LNCaP clone FGC (cell line): Measurements from ENCODE around the gene DPH2.
A peak's percentile ranks its signal among the peaks of the same experiment; 100 is the strongest.

Experiments used
- DNase-seq: peaks from one replicate; pipeline ENCODE4 v3.0.0-alpha.2; 2011; ENCODE audit warnings: low read depth
- H3K4me3 ChIP-seq: 2 replicates; pipeline ENCODE4 v1.5.1; 2011; ENCODE audit warnings: mild to moderate bottlenecking, low read depth, low read length, control low read depth
- CTCF ChIP-seq: IDR thresholded peaks from 2 replicates; pipeline ENCODE4 v1.5.1; 2012; ENCODE audit warnings: mild to moderate bottlenecking; ENCODE audit not compliant: control insufficient read depth, insufficient read depth; ENCODE audit errors: extremely low read depth

The DPH2 gene

DNA sequence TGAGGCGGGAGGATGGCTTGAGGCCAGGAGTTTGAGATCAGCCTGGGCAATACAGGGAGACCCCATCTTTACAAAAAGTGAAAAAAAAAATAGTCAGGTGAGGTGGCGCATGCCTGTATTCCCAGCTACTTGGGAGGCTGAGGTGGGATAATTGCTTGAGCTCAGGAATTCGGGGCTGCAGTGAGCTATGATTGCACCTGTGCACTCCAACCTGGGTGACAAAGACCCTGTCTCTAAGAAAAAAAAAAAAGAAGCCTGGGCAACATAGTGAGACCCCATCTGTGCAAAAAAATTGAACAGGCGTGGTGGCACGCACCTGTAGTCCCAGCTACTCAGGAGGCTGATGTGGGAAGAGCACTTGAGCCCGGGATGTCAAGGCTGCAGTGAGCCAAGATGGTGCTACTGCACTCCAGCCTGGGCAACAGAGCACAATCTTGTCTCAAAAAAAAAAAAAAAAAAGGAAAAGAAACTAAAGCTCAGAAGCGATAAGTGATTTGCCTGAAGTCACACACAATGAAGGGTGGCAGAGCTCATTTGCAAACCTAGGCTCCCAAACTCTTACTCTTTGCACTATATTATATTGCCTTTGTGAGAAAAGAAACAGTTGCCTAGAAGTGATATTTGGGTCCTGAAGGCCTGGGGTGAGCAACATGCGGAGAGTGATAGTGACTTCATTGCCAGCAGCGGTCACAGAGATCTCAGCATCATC lies 23.6 kb downstream of the DPH2 start:
- no peak overlapping the region for H3K4me3 ChIP-seq
- DNase-seq, result no peak
- TF ChIP-seq CTCF, result no peak

GRCh38 chr1:43994071-43994470 lies 24.3 kb downstream of the DPH2 start:
- H3K4me3 ChIP-seq, result no peak overlapping the region
- TF ChIP-seq CTCF, result no peak
- DNase-seq, result no peak

- DNase-seq, result no peak
Measured at GRCh38 chr1:43994794-43995790, 25.3 kb downstream of the DPH2 start.

DNA sequence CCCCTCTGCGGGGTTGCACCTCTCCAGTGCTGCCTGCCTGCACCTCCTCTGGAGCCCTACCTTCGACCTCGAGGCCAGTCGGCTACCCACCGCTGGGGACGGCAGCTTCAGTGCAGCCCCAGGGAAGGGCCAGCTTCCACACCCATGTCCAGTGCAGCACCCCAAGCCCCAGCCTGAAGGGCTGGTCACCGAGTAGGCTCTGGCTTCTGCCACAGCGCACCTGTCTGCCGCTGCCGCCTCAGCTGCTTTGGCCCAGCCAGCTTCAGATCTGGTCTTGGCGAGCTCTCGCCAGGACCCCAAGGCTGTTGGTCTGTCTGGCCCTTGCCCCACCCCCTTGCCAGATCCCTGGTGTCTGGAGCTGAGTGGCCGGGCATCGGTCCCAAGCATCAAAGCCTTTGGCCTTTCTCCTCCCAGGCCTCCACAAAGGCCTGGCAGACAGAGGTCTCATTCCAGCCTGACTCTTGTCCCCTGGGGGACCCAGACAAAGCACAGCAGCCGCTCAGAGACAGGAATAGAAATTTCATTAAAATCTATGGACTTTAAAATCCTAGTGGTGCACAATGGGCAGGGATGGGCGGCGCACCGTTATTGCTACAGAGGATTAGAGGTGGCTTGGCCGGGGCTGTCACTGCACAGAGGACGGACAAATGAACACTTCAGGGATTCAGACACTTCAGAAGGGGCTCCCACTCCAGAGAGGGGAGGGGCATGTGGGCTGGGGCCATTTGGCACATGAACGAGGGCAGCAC lies 26.3 kb downstream of the DPH2 start:
- no peak for TF ChIP-seq CTCF

More at GRCh38 chr1:43994794-43995790, 25.3 kb downstream of the DPH2 start:
- TF ChIP-seq CTCF, result peak; percentile 24; the same call in 1 of the 2 replicates
- H3K4me3 ChIP-seq, result no peak overlapping the region

DNA sequence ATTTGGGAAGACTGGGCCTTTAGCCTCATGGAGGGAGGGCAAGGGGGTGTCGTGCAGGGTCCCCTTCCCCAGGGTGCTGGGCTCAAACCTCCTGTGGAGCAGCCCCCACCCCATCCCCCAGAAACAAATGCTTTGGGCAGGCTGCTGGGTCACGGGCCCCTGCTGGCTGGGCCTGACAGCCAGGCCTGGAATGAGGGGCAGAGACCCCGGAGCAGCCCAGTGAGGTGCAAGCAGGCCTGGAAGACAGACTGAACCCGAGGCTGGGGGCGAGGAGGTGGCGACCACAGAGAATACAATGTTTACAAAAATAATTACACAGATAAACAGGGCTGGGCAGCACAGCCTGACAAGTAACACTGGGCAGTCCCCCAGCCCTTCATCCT lies 26.9 kb downstream of the DPH2 start:
- no peak overlapping the region for H3K4me3 ChIP-seq
- TF ChIP-seq CTCF, result no peak
- no peak for DNase-seq

More for the DNA sequence above, 26.3 kb downstream of the DPH2 start:
- DNase-seq, result no peak
- no peak overlapping the region for H3K4me3 ChIP-seq

DNA sequence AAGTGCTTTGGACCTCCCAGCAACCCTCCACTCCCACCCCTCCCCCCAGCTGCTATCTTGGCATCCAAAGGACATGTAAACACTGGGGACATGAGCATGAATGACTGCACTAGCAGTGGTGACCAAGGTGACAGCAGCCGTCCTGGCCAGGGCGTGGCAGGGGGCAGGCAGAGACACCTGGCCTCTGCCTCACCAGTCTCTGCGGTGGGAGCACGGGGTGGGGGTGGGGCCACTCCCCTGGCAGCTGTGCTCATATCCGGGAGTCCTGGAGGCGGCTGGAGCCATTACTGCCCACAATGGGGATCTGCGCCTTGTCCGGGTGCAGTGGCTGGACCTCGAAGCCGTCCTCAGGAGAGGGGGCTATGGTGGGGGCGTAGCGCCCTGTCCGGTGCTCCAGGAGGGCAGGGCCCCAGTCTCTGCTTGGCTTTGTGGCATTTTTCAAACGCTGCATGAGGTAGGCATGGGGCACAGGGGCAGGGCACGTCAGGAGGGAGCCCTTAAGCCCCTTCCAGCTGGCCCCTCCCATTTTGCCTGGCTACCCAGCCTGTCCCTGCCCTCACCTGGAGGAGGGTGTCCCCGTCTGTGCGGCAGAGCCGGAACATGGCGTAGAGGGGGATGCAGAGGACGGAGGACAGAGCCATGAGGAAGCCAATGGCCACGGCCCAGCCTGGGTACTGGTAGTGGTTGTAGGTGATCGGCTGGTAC lies 27.6 kb downstream of the DPH2 start:
- DNase-seq, result no peak
- H3K4me3 ChIP-seq, result no peak overlapping the region
- no peak for TF ChIP-seq CTCF
